ENCODE results near the gene CLEC7A.

GRCh38 chr12:10111451-10111850, 18.5 kb downstream of the CLEC7A start:
- TF ChIP-seq POLR2A (IDR thresholded peaks at IDR 0.05; ENCODE audit: low read depth, low read length) (no peak), SPI1 (IDR thresholded peaks at IDR 0.05; ENCODE audit: low read depth, low read length) (no peak), TAF1 (IDR thresholded peaks at IDR 0.05; ENCODE audit: low read depth, low read length) (no peak), POLR2AphosphoS5 (IDR thresholded peaks at IDR 0.05; ENCODE audit: low read depth, low read length) (no peak)

Measured in GM12891 (cell line).